Cardiac septum (tissue), 1 donor: Measurements from ENCODE around the gene RARS1. TPM values are rescaled to one million over a fixed set of nuclear protein-coding genes. Genes with fewer than 3 reads are reported as not detected.
"Not testable (repeated sequence)": the region's sequence is repeated elsewhere in the genome, so short reads cannot be mapped to it uniquely, and the experiment has no call there.

Experiments used
- DNase-seq: peaks from one replicate; pipeline ENCODE4 v3.0.0-alpha.2; 2020; ENCODE audit warnings: low spot score
- intact Hi-C: fragments of 100-400 bp; cut with DNase I; formaldehyde crosslinking; loops from one replicate; pipeline ENCODE4 v1.14.0; 2022
- microRNA-seq: library from miRNA; unstranded; fragments of <30 nt; microRNA quantifications from one replicate; pipeline ENCODE4 v1.2.0, GENCODE V29; 2020
- total RNA-seq: library from RNA; stranded (reverse); fragmentation: NEBNext Ultra II Directional; extraction: Animal tissue kit (Norgen Biotek cat#: 25700); gene quantifications from one replicate; pipeline ENCODE4 v1.2.1, GENCODE V29; 2021
- donor health status: DM: no; HTN: no; CAD: no.

The RARS1 gene
- total RNA-seq, 1 donor from 2014 or later, result 47.4 TPM

DNA sequence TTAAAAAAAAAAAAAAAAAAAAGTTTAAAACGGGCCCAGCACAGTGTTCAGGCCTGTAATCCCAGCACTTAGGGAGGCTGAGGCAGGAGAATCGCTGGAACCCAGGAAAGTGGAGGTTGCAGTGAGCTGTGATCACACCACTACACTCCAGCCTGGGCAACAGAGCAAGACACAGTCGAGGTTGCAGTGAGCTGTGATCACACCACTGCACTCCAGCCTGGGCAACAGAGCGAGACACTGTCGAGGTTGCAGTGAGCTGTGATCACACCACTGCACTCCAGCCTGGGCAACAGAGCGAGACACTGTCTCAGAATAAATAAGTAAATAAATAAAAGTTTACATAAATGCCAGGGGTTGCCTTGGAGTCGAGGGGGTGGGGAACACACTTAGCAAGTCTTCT lies 48.1 kb downstream of the RARS1 start:
- intact Hi-C loops, DNase-seq: not testable (repeated sequence)

- intact Hi-C loops, result no loop called here
- no peak for DNase-seq
Measured at GRCh38 chr5:168537176-168537575, 50.9 kb downstream of the RARS1 start.

DNA sequence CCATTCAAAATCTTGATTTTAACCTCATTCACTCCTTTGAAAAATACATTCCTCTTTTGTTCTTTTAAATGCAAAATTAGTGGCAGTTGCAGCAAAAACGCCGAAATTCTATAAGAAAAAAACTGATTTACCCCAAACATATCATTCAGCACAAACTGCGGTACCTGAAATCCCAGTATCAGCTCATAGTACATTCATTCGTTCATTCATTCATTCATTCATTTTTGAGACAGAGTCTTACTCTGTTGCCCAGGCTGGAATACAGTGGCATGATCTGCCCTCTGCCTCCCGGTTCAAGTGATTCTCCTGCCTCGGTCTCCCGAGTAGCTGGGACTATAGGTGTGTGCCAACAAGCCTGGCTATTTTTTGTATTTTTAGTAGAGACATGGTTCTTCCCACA lies 63.3 kb downstream of the RARS1 start:
- intact Hi-C loops, result no loop called here

GRCh38 chr5:168550656-168551055 lies 64.4 kb downstream of the RARS1 start:
- no peak for DNase-seq
- intact Hi-C loops, result no loop called here

More for the DNA sequence above, 63.3 kb downstream of the RARS1 start:
- DNase-seq, result no peak

GRCh38 chr5:168552146-168552545 lies 65.9 kb downstream of the RARS1 start:
- DNase-seq, result no peak
- intact Hi-C loops, result no loop called here

DNA sequence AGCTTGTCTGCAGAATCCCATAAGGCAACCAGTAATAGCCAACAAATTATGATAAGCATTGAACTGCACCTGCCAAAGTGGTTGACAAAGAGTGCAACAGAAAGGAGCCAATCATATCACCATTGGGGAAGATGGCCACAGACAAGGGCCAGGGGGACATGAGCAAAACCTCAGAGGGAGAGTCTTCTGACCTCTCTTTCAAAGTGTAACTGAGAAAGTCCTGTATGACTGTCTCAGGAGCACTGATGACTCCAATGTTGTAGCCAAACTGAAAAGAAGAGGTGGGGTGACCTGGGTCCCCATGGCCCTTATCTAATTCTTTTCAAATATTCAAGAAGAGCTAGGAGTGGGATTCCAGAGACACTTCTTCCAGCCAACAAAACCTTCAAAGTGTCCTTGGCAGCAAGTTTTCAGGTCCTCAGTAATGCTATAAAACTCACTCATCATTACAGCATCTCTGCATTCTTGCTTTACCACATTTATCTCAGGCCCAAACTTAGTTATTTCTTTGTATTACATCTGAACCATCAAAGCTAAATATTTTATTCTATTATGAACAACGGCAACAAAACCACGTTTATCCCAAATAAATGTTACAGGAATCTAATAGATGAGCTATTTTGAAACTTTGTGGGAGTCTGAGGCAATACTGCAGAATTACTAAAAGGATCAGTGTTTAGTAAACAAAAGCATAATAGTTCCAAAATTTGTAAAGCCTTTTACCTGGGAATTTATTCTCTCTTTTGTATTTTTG lies 67.3 kb downstream of the RARS1 start:
- intact Hi-C loops, result no loop called here
- DNase-seq, result no peak

GRCh38 chr5:168557389-168557788 lies 71.1 kb downstream of the RARS1 start:
- intact Hi-C loops, result no loop called here
- no peak for DNase-seq

DNA sequence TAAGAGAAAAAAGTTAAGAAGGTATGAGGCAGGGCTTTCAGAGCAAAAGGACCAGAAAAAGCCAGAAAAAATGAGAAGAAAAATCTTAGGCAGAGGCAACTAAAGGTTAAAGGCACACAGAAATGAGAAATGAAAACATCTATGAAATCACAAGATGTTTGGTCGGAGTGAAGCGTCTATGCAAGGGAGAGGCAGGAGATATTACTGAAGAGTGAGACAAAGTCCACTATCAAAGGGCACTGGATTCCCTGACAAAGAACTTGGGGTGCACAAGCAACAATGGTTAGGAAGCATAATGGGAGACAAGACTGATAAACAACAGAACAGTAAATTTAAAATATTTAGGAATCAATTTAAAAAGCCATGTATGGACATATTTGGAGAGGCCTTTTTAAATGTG lies 76.0 kb downstream of the RARS1 start:
- DNase-seq, result no peak
- intact Hi-C loops, result no loop called here

DNA sequence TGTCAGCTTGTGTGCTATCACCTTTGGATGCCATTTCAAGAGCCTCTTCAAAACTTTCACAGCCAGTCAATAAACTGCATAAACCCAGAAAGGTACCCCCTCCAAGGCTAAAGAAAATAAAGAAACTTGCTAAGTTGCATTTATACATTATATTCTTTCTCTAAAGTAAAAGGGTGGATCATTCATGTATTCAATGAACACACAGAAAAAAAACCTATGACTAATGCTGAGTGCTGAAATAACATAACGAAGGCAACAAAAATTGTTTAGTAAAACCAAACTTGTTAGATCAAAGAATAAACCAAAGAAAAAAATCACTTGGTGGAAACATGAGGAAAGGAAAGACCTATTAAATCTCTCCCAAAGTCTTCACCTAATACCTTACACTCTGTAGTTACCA lies 77.7 kb downstream of the RARS1 start:
- DNase-seq, result no peak
- intact Hi-C loops, result no loop called here

DNA sequence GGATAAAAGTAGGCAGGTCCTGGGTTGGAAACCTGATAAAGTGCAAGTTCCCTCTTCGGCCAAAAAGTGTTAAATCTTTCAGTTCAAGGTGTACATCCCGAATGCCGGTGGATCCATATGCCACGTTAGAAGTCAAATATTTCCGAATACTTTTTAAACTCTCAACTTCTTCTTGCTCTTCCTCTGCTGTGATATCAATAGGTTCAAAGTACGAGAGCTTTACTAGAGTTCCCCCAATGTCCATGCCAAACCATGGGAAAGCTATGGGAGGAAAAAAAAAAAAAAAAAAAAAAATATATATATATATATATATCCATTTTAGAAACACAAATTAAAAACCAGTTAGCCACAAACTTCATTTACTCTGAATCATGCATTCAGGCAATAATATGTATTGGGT lies 82.5 kb downstream of the RARS1 start:
- intact Hi-C loops, result no loop called here
- DNase-seq, result no peak

Small RNAs within 50 kb of the gene (microRNA-seq; reads per million reads assigned to microRNA genes)
- gene MIR103A1, result not detected
- gene MIR103B1, result not detected

Other genes with a start within 250 kb of the RARS1 start
- 0.51 TPM for gene WWC1, start 194.8 kb upstream of the RARS1 start, total RNA-seq
- 1.5 TPM for gene FBLL1, start 42.8 kb downstream of the RARS1 start, total RNA-seq
- 44.9 TPM for gene PANK3, start 92.9 kb downstream of the RARS1 start, total RNA-seq